ENCODE results near the gene NAA40. TPM values are rescaled to one million over a fixed set of nuclear protein-coding genes. Genes with fewer than 3 reads are reported as not detected.
A peak's percentile ranks its signal among the peaks of the same experiment; 100 is the strongest.

The NAA40 gene
- total RNA-seq, 1 donor from 2014 or later, result 20.4 TPM

DNA sequence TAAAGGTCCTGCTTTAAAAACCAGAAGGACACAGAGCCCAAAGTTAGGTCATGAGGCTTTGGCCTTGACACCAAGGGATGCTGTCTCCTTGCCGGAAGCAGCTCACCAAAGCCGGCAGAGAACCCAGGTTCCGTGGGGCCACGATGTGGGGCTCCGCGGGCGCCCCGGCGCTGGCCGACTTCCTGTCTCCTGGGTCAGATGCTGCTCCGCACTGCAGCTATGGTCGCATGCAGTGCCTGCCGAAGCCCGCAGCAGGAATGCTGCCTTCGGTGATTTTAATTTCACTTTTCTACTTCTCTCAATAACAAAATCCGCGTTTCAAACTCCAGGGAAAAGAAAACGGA is 47.0 kb downstream of the NAA40 start:
- peak overlapping the region; percentile 94 for H3K4me3 ChIP-seq
- peak; percentile 72 for DNase-seq
- peaks cover 26% of the 10 kb centered on the region for H3K36me3 ChIP-seq
- no peaks in the 10 kb centered on the region for H3K9me3 ChIP-seq
- intact Hi-C loops (cut with DNase I), result no loop called here
- peak; percentile 65 to 67 for ATAC-seq
- peak overlapping the region; percentile 92 for H3K27ac ChIP-seq
- H3K4me1 ChIP-seq, result peaks cover 25% of the 10 kb centered on the region
- TF ChIP-seq, protein P1, sequence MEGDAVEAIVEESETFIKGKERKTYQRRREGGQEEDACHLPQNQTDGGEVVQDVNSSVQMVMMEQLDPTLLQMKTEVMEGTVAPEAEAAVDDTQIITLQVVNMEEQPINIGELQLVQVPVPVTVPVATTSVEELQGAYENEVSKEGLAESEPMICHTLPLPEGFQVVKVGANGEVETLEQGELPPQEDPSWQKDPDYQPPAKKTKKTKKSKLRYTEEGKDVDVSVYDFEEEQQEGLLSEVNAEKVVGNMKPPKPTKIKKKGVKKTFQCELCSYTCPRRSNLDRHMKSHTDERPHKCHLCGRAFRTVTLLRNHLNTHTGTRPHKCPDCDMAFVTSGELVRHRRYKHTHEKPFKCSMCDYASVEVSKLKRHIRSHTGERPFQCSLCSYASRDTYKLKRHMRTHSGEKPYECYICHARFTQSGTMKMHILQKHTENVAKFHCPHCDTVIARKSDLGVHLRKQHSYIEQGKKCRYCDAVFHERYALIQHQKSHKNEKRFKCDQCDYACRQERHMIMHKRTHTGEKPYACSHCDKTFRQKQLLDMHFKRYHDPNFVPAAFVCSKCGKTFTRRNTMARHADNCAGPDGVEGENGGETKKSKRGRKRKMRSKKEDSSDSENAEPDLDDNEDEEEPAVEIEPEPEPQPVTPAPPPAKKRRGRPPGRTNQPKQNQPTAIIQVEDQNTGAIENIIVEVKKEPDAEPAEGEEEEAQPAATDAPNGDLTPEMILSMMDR (IDR thresholded peaks at IDR 0.05), result no peak
- H3K27me3 ChIP-seq (ENCODE audit: low read depth), result no peaks in the 10 kb centered on the region

DNA sequence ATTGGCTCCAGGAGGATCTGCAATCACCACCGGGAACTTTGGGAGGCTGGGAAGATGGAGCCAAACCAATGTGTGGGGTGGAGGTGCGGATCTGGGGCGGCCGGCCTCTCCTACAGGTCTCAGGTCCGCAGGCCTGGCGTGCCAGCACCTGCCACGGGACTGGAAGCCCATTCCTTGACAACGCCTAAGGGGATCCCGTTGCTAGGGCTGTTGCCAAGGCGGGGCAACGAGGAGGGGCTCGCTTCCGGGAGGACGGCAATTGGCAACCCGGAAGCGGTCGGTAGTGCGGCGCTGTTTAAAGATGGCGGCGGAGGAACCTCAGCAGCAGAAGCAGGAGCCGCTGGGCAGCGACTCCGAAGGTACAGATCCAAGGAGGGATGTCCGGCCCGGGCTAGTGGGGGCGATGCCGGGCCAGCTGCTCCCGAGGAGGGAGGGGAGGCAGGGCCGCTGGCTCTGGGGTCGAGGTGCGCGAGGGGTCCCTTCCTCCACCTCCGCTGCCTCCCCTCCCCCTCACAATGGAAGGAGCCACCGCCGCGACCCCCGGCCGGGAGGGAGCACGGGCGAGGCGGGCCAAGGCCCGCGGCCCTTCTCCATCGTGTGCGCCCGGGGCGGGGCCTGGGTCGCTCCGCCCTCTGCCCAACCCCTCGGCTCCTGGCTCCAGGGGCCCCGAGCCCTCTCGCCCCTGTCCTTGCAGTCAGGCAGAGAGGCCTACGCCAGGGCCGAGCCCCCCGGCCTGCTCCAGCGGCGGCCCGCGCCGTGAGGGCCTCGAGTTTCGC is 47.5 kb downstream of the NAA40 start, which contains the start of gene OTUB1:
OTUB1 (plus strand) TSS at position 283 of the 776 bp plus-strand sequence; CDS start at position 302, 19 bp downstream.
- peak; percentile 96 to 98 for ATAC-seq
- intact Hi-C loops (cut with DNase I), result no loop called here
- peak; percentile 96 for DNase-seq
- peaks cover 32% of the 10 kb centered on the region for H3K36me3 ChIP-seq
- TF ChIP-seq, protein P1 (IDR thresholded peaks at IDR 0.05), result no peak
- H3K9me3 ChIP-seq, result no peaks in the 10 kb centered on the region
- H3K4me1 ChIP-seq, result peaks cover 25% of the 10 kb centered on the region
- peak within 1 kb of the TSS; percentile 92 for H3K27ac ChIP-seq
- no peaks in the 10 kb centered on the region for H3K27me3 ChIP-seq (ENCODE audit: low read depth)
- peak within 1 kb of the TSS; percentile 94 for H3K4me3 ChIP-seq

DNA sequence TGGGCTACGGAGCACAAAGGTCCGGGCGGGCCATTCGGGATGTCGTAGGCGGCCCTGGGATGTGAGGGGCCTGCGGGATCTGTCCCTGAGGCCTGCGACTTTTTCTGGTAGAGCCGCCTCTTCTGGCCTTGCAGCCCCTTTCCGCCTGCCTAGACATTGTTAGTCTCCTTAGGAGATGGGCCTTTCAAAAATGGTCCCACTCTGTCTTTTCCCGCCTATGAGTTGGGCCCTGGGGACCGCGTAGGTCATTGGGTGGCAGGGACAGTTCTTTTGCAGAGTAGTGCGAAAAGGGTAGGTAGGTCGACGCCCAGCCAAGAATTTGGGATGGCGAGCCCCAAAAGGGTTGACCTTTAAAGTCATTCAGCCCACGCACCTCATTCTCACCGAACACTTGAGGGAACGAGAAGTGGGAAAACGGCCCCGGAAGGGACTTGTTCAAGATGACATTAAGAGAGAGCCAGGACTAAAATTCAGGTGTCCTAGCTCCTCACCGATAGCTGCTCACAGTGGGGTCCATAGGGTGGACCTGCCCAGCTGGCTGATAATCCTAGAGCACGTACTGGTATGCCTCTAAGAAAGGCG is 48.2 kb downstream of the NAA40 start:
- intact Hi-C loops (cut with DNase I), result no loop called here
- TF ChIP-seq, protein P1 (IDR thresholded peaks at IDR 0.05), result no peak
- no peaks in the 10 kb centered on the region for H3K27me3 ChIP-seq (ENCODE audit: low read depth)
- H3K9me3 ChIP-seq, result no peaks in the 10 kb centered on the region
- H3K36me3 ChIP-seq, result peaks cover 39% of the 10 kb centered on the region
- H3K27ac ChIP-seq, result peak overlapping the region; percentile 92
- peak overlapping the region; percentile 94 for H3K4me3 ChIP-seq
- DNase-seq, result no peak
- peaks cover 25% of the 10 kb centered on the region for H3K4me1 ChIP-seq
- ATAC-seq, result peak in 1 of 2 donors; percentile 1

DNA sequence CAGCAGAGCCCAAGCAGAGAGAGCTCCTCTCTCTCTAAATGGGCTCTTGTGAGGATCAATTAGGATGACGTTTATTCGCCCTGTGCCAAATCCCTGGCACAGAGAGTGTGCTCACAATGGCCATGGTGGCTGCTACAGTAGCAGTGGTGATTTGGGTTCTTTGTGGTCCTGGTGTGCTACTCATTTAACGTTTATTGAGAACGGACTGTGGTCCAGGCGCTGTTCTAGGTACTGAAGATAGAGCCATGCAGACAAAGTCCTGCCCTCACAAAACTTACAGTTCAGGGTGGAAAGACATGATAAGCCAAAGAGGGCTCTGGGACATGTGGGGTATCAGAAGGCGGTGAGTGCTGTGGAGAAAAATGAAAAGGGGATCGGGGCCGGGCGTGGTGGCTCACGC is 52.8 kb downstream of the NAA40 start:
- H3K36me3 ChIP-seq, result peaks cover 73% of the 10 kb centered on the region
- H3K9me3 ChIP-seq, result no peaks in the 10 kb centered on the region
- H3K4me3 ChIP-seq, result no peak overlapping the region
- DNase-seq (no peak), ATAC-seq (no peak)
- no peaks in the 10 kb centered on the region for H3K27me3 ChIP-seq (ENCODE audit: low read depth)
- TF ChIP-seq, protein P1 (IDR thresholded peaks at IDR 0.05), result no peak
- intact Hi-C loops (cut with DNase I), result no loop called here
- H3K4me1 ChIP-seq, result peaks cover 18% of the 10 kb centered on the region
- H3K27ac ChIP-seq, result no peak overlapping the region

DNA sequence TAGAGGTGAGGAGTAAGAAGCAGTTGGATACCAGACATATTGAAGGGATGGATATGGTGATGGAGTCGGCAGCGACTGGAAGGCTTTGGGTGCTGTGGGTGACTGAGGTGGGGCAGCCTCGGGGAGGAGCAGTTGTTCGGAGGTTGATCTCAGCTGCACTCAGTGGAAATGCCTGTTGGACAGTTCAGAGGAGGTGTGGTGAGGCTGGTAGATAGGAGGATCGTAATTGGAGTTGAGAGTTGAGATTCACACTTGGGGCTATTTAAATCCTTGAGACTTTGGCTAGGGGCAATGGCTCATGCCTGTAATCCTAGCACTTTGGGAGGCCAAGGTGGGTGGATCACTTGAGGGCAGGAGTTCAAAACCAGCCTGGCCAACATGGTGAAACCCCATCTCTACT is 54.3 kb downstream of the NAA40 start:
- Histone ChIP-seq H3K36me3 (peaks cover 87% of the 10 kb centered on the region), H3K27me3 (ENCODE audit: low read depth) (no peaks in the 10 kb centered on the region), H3K27ac (no peak overlapping the region), H3K4me3 (no peak overlapping the region), H3K4me1 (peaks cover 3% of the 10 kb centered on the region), H3K9me3 (no peaks in the 10 kb centered on the region)
- no peak for ATAC-seq
- TF ChIP-seq, protein P1 (IDR thresholded peaks at IDR 0.05), result no peak
- intact Hi-C loops (cut with DNase I), result no loop called here
- DNase-seq, result no peak

All from lower lobe of right lung (tissue), 2 donors.